Upper lobe of left lung (tissue), 6 donors: Measurements from ENCODE around the gene EFHD2. TPM values are rescaled to one million over a fixed set of nuclear protein-coding genes. Genes with fewer than 3 reads are reported as not detected.

Experiments used
- ATAC-seq, 2 donors: fragments of 200-7000 bp; cut with Tn5 transposase; one replicate each; pipeline ENCODE4 v1.9.1; 2022; ENCODE audit warnings: mild to moderate bottlenecking in 2 of 2, moderate library complexity in 2 of 2; ENCODE audit not compliant: low FRiP score in 2 of 2
- DNase-seq, 2 donors: peaks; one replicate each; pipeline ENCODE4 v3.0.0-alpha.2; 2019 to 2020
- H3K27ac ChIP-seq, 4 donors: fragments of 200-600 bp; sonication (generic); one replicate each; pipeline ENCODE4 v1.5.1; 2016 to 2019
- H3K27me3 ChIP-seq, 4 donors: fragments of 200-600 bp; sonication (generic); one replicate each; pipeline ENCODE4 v1.5.1; 2017 to 2019
- H3K36me3 ChIP-seq, 4 donors: fragments of 200-600 bp; sonication (generic); one replicate each; pipeline ENCODE4 v1.5.1; 2016 to 2019
- H3K4me1 ChIP-seq, 4 donors: fragments of 200-600 bp; sonication (generic); one replicate each; pipeline ENCODE4 v1.5.1; 2018 to 2019
- H3K4me3 ChIP-seq, 4 donors: fragments of 200-600 bp; sonication (generic); one replicate each; pipeline ENCODE4 v1.5.1; 2017 to 2019; ENCODE audit warnings: mild to moderate bottlenecking in 2 of 4, moderate library complexity in 1 of 4
- H3K9me3 ChIP-seq, 4 donors: fragments of 200-600 bp; sonication (generic); one replicate each; pipeline ENCODE4 v1.5.1; 2018 to 2019
- CTCF ChIP-seq, 6 experiments: fragments of 450-650 bp in 4 of 6; fragments of 200-600 bp in 2 of 6; sonication (generic) in 2 of 6; IDR thresholded peaks; one replicate each; pipeline ENCODE4 v1.5.1; 2016 to 2019; ENCODE audit warnings: antibody characterized with exemption in 6 of 6
- EP300 ChIP-seq, 4 donors: sonication (generic); formaldehyde crosslinking; IDR thresholded peaks; one replicate each; pipeline ENCODE4 v1.5.1; 2017; ENCODE audit warnings: antibody characterized with exemption in 4 of 4, control low read depth in 2 of 4
- POLR2A ChIP-seq, 4 donors: fragments of 450-650 bp; IDR thresholded peaks; one replicate each; pipeline ENCODE4 v1.5.1; 2016 to 2017; ENCODE audit warnings: antibody characterized with exemption in 4 of 4, mild to moderate bottlenecking in 2 of 4
- POLR2AphosphoS5 ChIP-seq, 2 donors: sonication (generic); formaldehyde crosslinking; IDR thresholded peaks; one replicate each; pipeline ENCODE4 v1.5.1; 2017; ENCODE audit warnings: antibody characterized with exemption in 2 of 2
- WGBS, 2 donors: methylation state at CpG; one replicate each; pipeline ENCODE4 v1.1.5; 2017 to 2018; 5-methylcytosine and 5-hydroxymethylcytosine counted together
- total RNA-seq, 6 donors: library from RNA; depleted of rRNA in 4 of 6; stranded (reverse); fragments of >200 nt in 4 of 6; gene quantifications; one replicate each; pipeline versions ENCODE4 v1.1.0 to v1.2.1, GENCODE V29; 2016 to 2021
- donor health status: DM: no; HTN: no; CAD: no; lungs with moderate emphysema.
- donor health status: DM: no; HTN: yes; CAD: no; lungs with severe emphysema.

EFHD2 gene
- total RNA-seq, 6 donors from 2014 or later, result 62.9 to 123 (median 91.2) TPM

- Histone ChIP-seq H3K27ac (peak overlapping the region; percentile 85 to 90 (median 86)), H3K4me1 (peaks cover 19 to 59% (median 42%) of the 10 kb centered on the region in 4 donors), H3K9me3 (no peaks in the 10 kb centered on the region), H3K27me3 (no peaks in the 10 kb centered on the region), H3K36me3 (peaks cover 0 to 5% (median 0%) of the 10 kb centered on the region in 4 donors), H3K4me3 (peak overlapping the region; percentile 93 to 97 (median 96))
- DNase-seq, result no peak
- ATAC-seq, result no peak
- TF ChIP-seq POLR2A (IDR thresholded peaks at IDR 0.05) (no peak), CTCF (IDR thresholded peaks at IDR 0.05) (no peak), EP300 (IDR thresholded peaks at IDR 0.05) (no peak), POLR2AphosphoS5 (IDR thresholded peaks at IDR 0.05) (no peak)
- WGBS, 2 donors, result 2 to 6% methylated on average over 13 to 40 of the region's 53 CpGs
Measured at GRCh38 chr1:15410223-15410883, 665 bp downstream of the EFHD2 start.

- Histone ChIP-seq H3K27me3 (no peaks in the 10 kb centered on the region), H3K4me1 (peaks cover 24 to 64% (median 47%) of the 10 kb centered on the region in 4 donors), H3K36me3 (peaks cover 0 to 5% (median 0%) of the 10 kb centered on the region in 4 donors), H3K4me3 (peak overlapping the region; percentile 93 to 97 (median 96)), H3K27ac (peak overlapping the region; percentile 85 to 90 (median 86)), H3K9me3 (no peaks in the 10 kb centered on the region)
- no peak for TF ChIP-seq EP300 (IDR thresholded peaks at IDR 0.05)
- no peak for TF ChIP-seq POLR2AphosphoS5 (IDR thresholded peaks at IDR 0.05)
- no peak for TF ChIP-seq CTCF (IDR thresholded peaks at IDR 0.05)
- no peak for TF ChIP-seq POLR2A (IDR thresholded peaks at IDR 0.05)
- DNase-seq, result peak in 1 of 2 donors; percentile 71
- 25 to 41% methylated on average over 10 to 11 of the region's 11 CpGs for WGBS, 2 donors
- no peak for ATAC-seq
Measured at GRCh38 chr1:15410884-15411245, 1.2 kb downstream of the EFHD2 start.

- H3K27ac ChIP-seq, result peak overlapping the region; percentile 85 to 90 (median 86)
- H3K4me1 ChIP-seq, result peaks cover 31 to 72% (median 55%) of the 10 kb centered on the region in 4 donors
Measured at GRCh38 chr1:15411593-15412137, 2.0 kb downstream of the EFHD2 start.

GRCh38 chr1:15412175-15412800 lies 2.6 kb downstream of the EFHD2 start:
- TF ChIP-seq POLR2AphosphoS5 (IDR thresholded peaks at IDR 0.05) (no peak), EP300 (IDR thresholded peaks at IDR 0.05) (no peak), POLR2A (IDR thresholded peaks at IDR 0.05) (no peak), CTCF (IDR thresholded peaks at IDR 0.05) (no peak)
- ATAC-seq, result no peak
- peaks cover 37 to 79% (median 62%) of the 10 kb centered on the region in 4 donors for H3K4me1 ChIP-seq
- H3K36me3 ChIP-seq, result peaks cover 0 to 5% (median 0%) of the 10 kb centered on the region in 4 donors
- H3K27ac ChIP-seq, result peak overlapping the region; percentile 85 to 90 (median 86)
- H3K4me3 ChIP-seq, result peak overlapping the region in 3 of 4 donors; percentile 93 to 96 (median 95)
- H3K9me3 ChIP-seq, result no peaks in the 10 kb centered on the region
- 80% methylated on average over 16 of the region's 16 CpGs for WGBS, 2 donors
- no peaks in the 10 kb centered on the region for H3K27me3 ChIP-seq
- no peak for DNase-seq

More at GRCh38 chr1:15411593-15412137, 2.0 kb downstream of the EFHD2 start:
- ATAC-seq (peak; percentile 42 to 56), DNase-seq (peak; percentile 78 to 86)
- Histone ChIP-seq H3K36me3 (peaks cover 0 to 5% (median 0%) of the 10 kb centered on the region in 4 donors), H3K27me3 (no peaks in the 10 kb centered on the region), H3K9me3 (no peaks in the 10 kb centered on the region), H3K4me3 (peak overlapping the region in 3 of 4 donors; percentile 93 to 96 (median 95))
- 54 to 70% methylated on average over 7 to 12 of the region's 12 CpGs for WGBS, 2 donors
- no peak for TF ChIP-seq EP300 (IDR thresholded peaks at IDR 0.05)
- peak in 1 of 4 donors; percentile 41 for TF ChIP-seq POLR2A (IDR thresholded peaks at IDR 0.05)
- peak; percentile 42 to 66 for TF ChIP-seq POLR2AphosphoS5 (IDR thresholded peaks at IDR 0.05)

GRCh38 chr1:15412843-15413242 lies 3.2 kb downstream of the EFHD2 start:
- Histone ChIP-seq H3K36me3 (peaks cover 0 to 5% (median 0%) of the 10 kb centered on the region in 4 donors), H3K4me1 (peaks cover 42 to 84% (median 67%) of the 10 kb centered on the region in 4 donors), H3K4me3 (peak overlapping the region in 2 of 4 donors; percentile 95 to 96), H3K9me3 (no peaks in the 10 kb centered on the region), H3K27me3 (no peaks in the 10 kb centered on the region), H3K27ac (peak overlapping the region; percentile 85 to 90 (median 86))
- DNase-seq (no peak), ATAC-seq (no peak)
- no peak for TF ChIP-seq POLR2AphosphoS5 (IDR thresholded peaks at IDR 0.05)
- no peak for TF ChIP-seq POLR2A (IDR thresholded peaks at IDR 0.05)
- TF ChIP-seq EP300 (IDR thresholded peaks at IDR 0.05), result no peak
- TF ChIP-seq CTCF (IDR thresholded peaks at IDR 0.05), result no peak
- WGBS, 2 donors, result 66 to 71% methylated on average over 7 to 11 of the region's 11 CpGs
